ENCODE measurements around the gene URB1. TPM values are rescaled to one million over a fixed set of nuclear protein-coding genes. Genes with fewer than 3 reads are reported as not detected.

Gene URB1
- total and polyA plus RNA-seq, 2 of the 8 experiments (the other 6 are each of a cell fraction or from before 2014, with no cell fraction given), result 8.1 to 28.9 TPM

GRCh38 chr21:32383812-32384211 is 9.0 kb downstream of the URB1 start:
- Histone ChIP-seq H3K9ac (replicated peaks in 1 of 4; ENCODE audit: extremely low read depth in 1 of 4, low read depth in 3 of 4, low read length in 3 of 4) (no peak overlapping the region), H3K27me3 (replicated peaks in 1 of 4; ENCODE audit: control insufficient read depth in 3 of 4, extremely low read depth in 1 of 4, insufficient read depth in 3 of 4, low read length in 3 of 4) (no peaks in the 10 kb centered on the region), H3K4ac (replicated peaks; ENCODE audit: insufficient read length, low read depth, low read length) (no peak overlapping the region), H3K14ac (ENCODE audit: insufficient read length) (no peak overlapping the region), H2BK120ac (replicated peaks; ENCODE audit: low read depth, low read length) (no peak overlapping the region), H2AFZ (ENCODE audit: low read length) (no peak overlapping the region), H2BK12ac (ENCODE audit: low read depth, low read length) (no peak overlapping the region), H2BK5ac (ENCODE audit: low read depth, low read length) (no peak overlapping the region), H4K8ac (ENCODE audit: extremely low read depth, insufficient read depth, low read length) (no peak overlapping the region), H3K79me1 (ENCODE audit: low read depth, low read length) (peaks cover 8% of the 10 kb centered on the region), H3K36me3 (ENCODE audit: control insufficient read depth in 2 of 4, insufficient read depth in 4 of 4, low read length in 3 of 4) (peaks cover 15 to 47% (median 32%) of the 10 kb centered on the region in 4 experiments; a peak in 7 of 8 replicates), H4K20me1 (replicated peaks in 1 of 2; ENCODE audit: control insufficient read depth in 1 of 2, insufficient read depth in 2 of 2, low read length in 2 of 2) (peaks cover 10 to 25% of the 10 kb centered on the region in 2 experiments), H3K56ac (replicated peaks; ENCODE audit: insufficient read length, low read depth, low read length) (no peak overlapping the region), H3K79me2 (ENCODE audit: control insufficient read depth in 1 of 2, insufficient read depth in 2 of 2, low read length in 2 of 2) (peaks cover 8 to 37% of the 10 kb centered on the region in 2 experiments; a peak in 3 of 4 replicates), H3K4me2 (ENCODE audit: insufficient read depth in 1 of 2, low read depth in 2 of 2, low read length in 2 of 2) (no peak overlapping the region), H4K91ac (replicated peaks; ENCODE audit: insufficient read length, low read length) (no peak overlapping the region), H3K18ac (ENCODE audit: extremely low read depth, low read length) (no peak overlapping the region), H3K9me3 (ENCODE audit: insufficient read depth in 2 of 2, low read depth in 1 of 2, low read length in 1 of 2) (no peaks in the 10 kb centered on the region), H3K27ac (ENCODE audit: low read depth, low read length) (no peak overlapping the region), H3K4me3 (ENCODE audit: extremely low read depth in 1 of 4, insufficient read depth in 2 of 4, low read depth in 3 of 4, low read length in 4 of 4) (no peak overlapping the region), H3K23ac (ENCODE audit: insufficient read length) (no peak overlapping the region), H2BK20ac (ENCODE audit: low read length) (no peak overlapping the region), H3K4me1 (replicated peaks in 1 of 4; ENCODE audit: control insufficient read depth in 3 of 4, insufficient read depth in 4 of 4, low read length in 3 of 4) (peaks cover 0 to 4% (median 1%) of the 10 kb centered on the region in 4 experiments; a peak in 2 of 7 replicates), H4K5ac (ENCODE audit: insufficient read length, low read depth, low read length) (no peak overlapping the region), H2BK15ac (ENCODE audit: low read length) (no peak overlapping the region), H2AK5ac (ENCODE audit: low read depth, low read length) (no peak overlapping the region), H3K23me2 (ENCODE audit: low read depth, low read length) (no peaks in the 10 kb centered on the region)
- 89% methylated on average over 6 of the region's 6 CpGs; no CpG with 5 or more reads in 1 of the 2 experiments for WGBS, 2 experiments (ENCODE audit: extremely low coverage in 1 of 2, insufficient coverage in 1 of 2, insufficient read length in 1 of 2, insufficient replicate concordance in 2 of 2, low coverage in 1 of 2, low lambda C conversion rate in 2 of 2, missing lambda C conversion rate in 1 of 2)
- no peak for FAIRE-seq
- POLR2A ChIA-PET (ENCODE audit: partially characterized antibody), result interaction anchor here (0.6 to 0.7 kb wide), 2 partner anchors 217 to 272 kb away, joined by 3 read pairs; no protein-coding TSS in a partner anchor
- CTCF ChIA-PET (ENCODE audit: partially characterized antibody), result interaction anchor here (0.7 to 4.4 kb wide), 14 partner anchors 9 to 343 kb away, joined by 3 to 19 read pairs (median 5); no protein-coding TSS in a partner anchor
- TF ChIP-seq SP4 (IDR thresholded peaks at IDR 0.05; ENCODE audit: low read length) (no peak), MAFK (IDR thresholded peaks at IDR 0.05; ENCODE audit: low read depth, low read length) (no peak), CTCF (IDR thresholded peaks at IDR 0.05; ENCODE audit: control extremely low read depth in 1 of 3, insufficient read depth in 1 of 3, low read depth in 1 of 3, low read length in 3 of 3) (peak in 2 of 3 experiments; percentile 20 to 35; a peak in 2 of 4 replicates), RAD21 (IDR thresholded peaks at IDR 0.05 in 1 of 2, conservative IDR thresholded peaks at IDR 0.05 in 1 of 2; ENCODE audit: low read depth in 2 of 2, low read length in 2 of 2) (peak; percentile 44 to 58)
- no peak for DNase-seq (ENCODE audit: low read depth in 1 of 2, low spot score in 2 of 2)
